ENCODE data around the gene GSX1. TPM values are rescaled to one million over a fixed set of nuclear protein-coding genes. Genes with fewer than 3 reads are reported as not detected.

The GSX1 gene
- total and polyA plus RNA-seq, 4 donors, result not detected

GRCh38 chr13:27824121-27824520 lies 31.8 kb downstream of the GSX1 start (continued):
- TF ChIP-seq CTCF (IDR thresholded peaks at IDR 0.05; ENCODE audit: low read depth, low read length, missing input control), result no peak
- TF ChIP-seq EGR1 (IDR thresholded peaks at IDR 0.05; ENCODE audit: low read depth in 2 of 2), result no peak
- TF ChIP-seq NR2F2 (IDR thresholded peaks at IDR 0.05), result no peak
- no peak for TF ChIP-seq RAD21 (IDR thresholded peaks at IDR 0.05)

GRCh38 chr13:27825072-27825471 lies 32.8 kb downstream of the GSX1 start:
- peaks cover under 1 to 15% (median 8%) of the 10 kb centered on the region in 4 donors for H3K27me3 ChIP-seq (ENCODE audit: control insufficient read depth in 4 of 4, insufficient read depth in 4 of 4, low read length in 3 of 4)

More at GRCh38 chr13:27825072-27825471, 32.8 kb downstream of the GSX1 start:
- no peak for DNase-seq (ENCODE audit: low spot score)
- H3K9ac ChIP-seq (ENCODE audit: low read depth in 1 of 2, low read length in 2 of 2), result no peak overlapping the region
- WGBS, result 22% methylated on average over 5 of the region's 5 CpGs
- H3K4me3 ChIP-seq (ENCODE audit: low read depth in 1 of 3, low read length in 3 of 3), result no peak overlapping the region
- TF ChIP-seq CTCF (IDR thresholded peaks at IDR 0.05; ENCODE audit: low read depth, low read length, missing input control) (no peak), REST (IDR thresholded peaks at IDR 0.05) (no peak), FOXA1 (IDR thresholded peaks at IDR 0.05) (no peak), RXRA (IDR thresholded peaks at IDR 0.05) (no peak), NR2F2 (IDR thresholded peaks at IDR 0.05) (no peak)
- peaks cover 0 to 11% (median 6%) of the 10 kb centered on the region in 4 donors for H3K4me1 ChIP-seq (ENCODE audit: control insufficient read depth in 4 of 4, insufficient read depth in 4 of 4, low read length in 3 of 4)
- no peaks in the 10 kb centered on the region for H3K9me3 ChIP-seq (ENCODE audit: control insufficient read depth in 4 of 4, low read length in 3 of 4)
- no peaks in the 10 kb centered on the region for H3K36me3 ChIP-seq (ENCODE audit: control insufficient read depth in 4 of 4, insufficient read depth in 3 of 4, low read depth in 1 of 4, low read length in 3 of 4)
- H3K27ac ChIP-seq (ENCODE audit: low read depth in 1 of 2, low read length in 2 of 2), result no peak overlapping the region

Data from liver (tissue), 9 donors.